Measurements from ENCODE around the gene BEGAIN.

DNA sequence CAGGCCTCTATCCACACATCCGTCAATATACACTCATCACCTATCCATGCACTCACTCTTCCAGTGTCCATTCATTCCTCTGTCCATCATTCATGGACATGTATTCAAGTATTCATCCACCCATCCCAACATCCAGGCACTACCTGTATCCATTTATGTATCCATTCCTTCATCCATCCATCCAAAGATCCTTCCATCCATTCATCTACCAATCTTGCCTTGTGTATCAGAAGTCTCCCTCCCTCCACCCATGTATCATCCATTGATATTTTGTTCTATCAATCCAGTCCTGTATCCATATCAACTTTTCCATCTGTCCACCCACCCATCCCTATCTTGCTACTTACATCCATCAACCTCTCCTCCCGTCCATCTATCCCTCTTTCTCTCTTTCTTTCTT is 4.0 kb downstream of the BEGAIN start:
- TF ChIP-seq POLR2A (IDR thresholded peaks at IDR 0.05) = no peak
- TF ChIP-seq, protein P1, sequence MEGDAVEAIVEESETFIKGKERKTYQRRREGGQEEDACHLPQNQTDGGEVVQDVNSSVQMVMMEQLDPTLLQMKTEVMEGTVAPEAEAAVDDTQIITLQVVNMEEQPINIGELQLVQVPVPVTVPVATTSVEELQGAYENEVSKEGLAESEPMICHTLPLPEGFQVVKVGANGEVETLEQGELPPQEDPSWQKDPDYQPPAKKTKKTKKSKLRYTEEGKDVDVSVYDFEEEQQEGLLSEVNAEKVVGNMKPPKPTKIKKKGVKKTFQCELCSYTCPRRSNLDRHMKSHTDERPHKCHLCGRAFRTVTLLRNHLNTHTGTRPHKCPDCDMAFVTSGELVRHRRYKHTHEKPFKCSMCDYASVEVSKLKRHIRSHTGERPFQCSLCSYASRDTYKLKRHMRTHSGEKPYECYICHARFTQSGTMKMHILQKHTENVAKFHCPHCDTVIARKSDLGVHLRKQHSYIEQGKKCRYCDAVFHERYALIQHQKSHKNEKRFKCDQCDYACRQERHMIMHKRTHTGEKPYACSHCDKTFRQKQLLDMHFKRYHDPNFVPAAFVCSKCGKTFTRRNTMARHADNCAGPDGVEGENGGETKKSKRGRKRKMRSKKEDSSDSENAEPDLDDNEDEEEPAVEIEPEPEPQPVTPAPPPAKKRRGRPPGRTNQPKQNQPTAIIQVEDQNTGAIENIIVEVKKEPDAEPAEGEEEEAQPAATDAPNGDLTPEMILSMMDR (IDR thresholded peaks at IDR 0.05) = no peak

Measured in adrenal gland (tissue), 5 donors.